NCI-H187 treated with DMSO at 0.1 percent for 48 hours (cell line): ENCODE measurements around the gene KRTAP10-7.
"Not testable (repeated sequence)": the region's sequence is repeated elsewhere in the genome, so short reads cannot be mapped to it uniquely, and the experiment has no call there.

Source experiments
- DNase-seq: peaks from one replicate; lab custom pipeline; 2025; lab: John Stamatoyannopoulos, UW

KRTAP10-7 gene

GRCh38 chr21:44600118-44600978 lies at the start of gene KRTAP10-7:
Gene KRTAP10-7, plus strand, starts transcription at chr21:44600597. Its CDS starts 25 bp downstream, at chr21:44600622.
- not testable (repeated sequence) for DNase-seq

- no peak for DNase-seq
Observed at GRCh38 chr21:44550807-44551206, 49.6 kb upstream of the KRTAP10-7 start.

- DNase-seq, result no peak
Observed at GRCh38 chr21:44551340-44551961, 48.9 kb upstream of the KRTAP10-7 start, which contains the start of gene KRTAP10-2. Gene KRTAP10-2, minus strand, starts transcription at chr21:44551505. Its CDS starts 47 bp downstream, at chr21:44551458.

- no peak for DNase-seq
Observed at GRCh38 chr21:44552136-44552535, 48.3 kb upstream of the KRTAP10-7 start.

- no peak for DNase-seq
Observed at GRCh38 chr21:44552681-44553080, 47.7 kb upstream of the KRTAP10-7 start.

GRCh38 chr21:44555200-44555875 lies 45.1 kb upstream of the KRTAP10-7 start:
- DNase-seq, result no peak

GRCh38 chr21:44556879-44557278 lies 43.5 kb upstream of the KRTAP10-7 start:
- DNase-seq, result no peak

GRCh38 chr21:44557491-44558328 lies 42.7 kb upstream of the KRTAP10-7 start:
- no peak for DNase-seq

- not testable (repeated sequence) for DNase-seq
Observed at GRCh38 chr21:44558329-44558675, 42.1 kb upstream of the KRTAP10-7 start.

GRCh38 chr21:44558695-44559094 lies 41.7 kb upstream of the KRTAP10-7 start, which contains the start of gene KRTAP10-3:
Gene KRTAP10-3, minus strand, starts transcription at chr21:44558795. Its CDS starts 80 bp downstream, at chr21:44558715.
- DNase-seq, result no peak

GRCh38 chr21:44564099-44564498 lies 36.3 kb upstream of the KRTAP10-7 start:
- no peak for DNase-seq

GRCh38 chr21:44564886-44565598 lies 35.4 kb upstream of the KRTAP10-7 start:
- no peak for DNase-seq

GRCh38 chr21:44566403-44566802 lies 34.0 kb upstream of the KRTAP10-7 start:
- no peak for DNase-seq

GRCh38 chr21:44567481-44568171 lies 32.8 kb upstream of the KRTAP10-7 start:
- no peak for DNase-seq

GRCh38 chr21:44568261-44568660 lies 32.1 kb upstream of the KRTAP10-7 start:
- no peak for DNase-seq

- DNase-seq, result no peak
Observed at GRCh38 chr21:44568667-44569556, 31.5 kb upstream of the KRTAP10-7 start.

GRCh38 chr21:44569861-44570517 lies 30.4 kb upstream of the KRTAP10-7 start:
- DNase-seq, result no peak

GRCh38 chr21:44571296-44571695 lies 29.1 kb upstream of the KRTAP10-7 start:
- no peak for DNase-seq
